Fibroblast of skin of back (primary cell): ENCODE measurements around the gene BATF.
A peak's percentile ranks its signal among the peaks of the same experiment; 100 is the strongest.

Experiments used
- DNase-seq: peaks from one replicate; pipeline ENCODE4 v3.0.0-alpha.2; 2013

The BATF gene

GRCh38 chr14:75535164-75535898 is 13.1 kb downstream of the BATF start:
- no peak for DNase-seq

GRCh38 chr14:75537071-75537470 is 14.8 kb downstream of the BATF start:
- DNase-seq = no peak

- no peak for DNase-seq
These were observed 16.9 kb downstream of the BATF start for GRCh38 chr14:75539162-75539560.

GRCh38 chr14:75539561-75540478 is 17.6 kb downstream of the BATF start:
- no peak for DNase-seq

GRCh38 chr14:75540479-75540851 is 18.2 kb downstream of the BATF start:
- DNase-seq = no peak

- DNase-seq = no peak
These were observed 20.4 kb downstream of the BATF start for GRCh38 chr14:75542588-75543091.

GRCh38 chr14:75543253-75543652 is 21.0 kb downstream of the BATF start:
- DNase-seq = no peak

- DNase-seq = no peak
These were observed 21.5 kb downstream of the BATF start for GRCh38 chr14:75543786-75544185.

GRCh38 chr14:75545907-75546306 is 23.6 kb downstream of the BATF start:
- no peak for DNase-seq

- no peak for DNase-seq
These were observed 25.4 kb downstream of the BATF start for GRCh38 chr14:75547552-75548250.

GRCh38 chr14:75548544-75548943 is 26.3 kb downstream of the BATF start:
- no peak for DNase-seq

- no peak for DNase-seq
These were observed 26.9 kb downstream of the BATF start for GRCh38 chr14:75549169-75549568.

- DNase-seq = no peak
These were observed 28.8 kb downstream of the BATF start for GRCh38 chr14:75551021-75551420.

- DNase-seq = no peak
These were observed 30.9 kb downstream of the BATF start for GRCh38 chr14:75553157-75553556.

- DNase-seq = no peak
These were observed 31.6 kb downstream of the BATF start for GRCh38 chr14:75553761-75554364.

- DNase-seq = peak; percentile 34
These were observed 32.2 kb downstream of the BATF start for GRCh38 chr14:75554482-75554881.

- DNase-seq = no peak
These were observed 36.2 kb downstream of the BATF start for GRCh38 chr14:75558440-75558839.

- DNase-seq = no peak
These were observed 36.8 kb downstream of the BATF start for GRCh38 chr14:75559045-75559444.

- DNase-seq = no peak
These were observed 37.4 kb downstream of the BATF start for GRCh38 chr14:75559451-75560222.

- peak; percentile 51 for DNase-seq
These were observed 38.8 kb downstream of the BATF start for GRCh38 chr14:75561013-75561432.

- DNase-seq = no peak
These were observed 39.8 kb downstream of the BATF start for GRCh38 chr14:75562089-75562488.

- no peak for DNase-seq
These were observed 40.2 kb downstream of the BATF start for GRCh38 chr14:75562489-75562888.
